CD14-positive monocyte (primary cell): ENCODE data around the gene UQCRQ. TPM values are rescaled to one million over a fixed set of nuclear protein-coding genes. Genes with fewer than 3 reads are reported as not detected.

ENCODE experiments used
- DNase-seq, 3 donors: peaks; one replicate each; pipeline ENCODE4 v3.0.0-alpha.2; 2011 to 2022
- H2AFZ ChIP-seq: 2 replicates; pipeline ENCODE4 v1.6.0; 2012; ENCODE audit warnings: mild to moderate bottlenecking, low read depth, low read length, inconsistent platforms; ENCODE audit not compliant: insufficient read depth, poor library complexity, severe bottlenecking
- H3K27ac ChIP-seq, 2 donors: 1 replicate in 1 of 2; 2 replicates in 1 of 2; pipeline ENCODE4 v1.5.1; 2012 to 2013; ENCODE audit warnings: low read length in 2 of 2, control low read depth in 1 of 2, inconsistent platforms in 1 of 2, low read depth in 1 of 2, mild to moderate bottlenecking in 1 of 2
- H3K27me3 ChIP-seq, 2 donors: one replicate each; pipeline versions ENCODE4 v1.6.0 to v1.6.1; 2011 to 2013; ENCODE audit warnings: low read length in 2 of 2; ENCODE audit not compliant: control insufficient read depth in 2 of 2, insufficient read depth in 2 of 2
- H3K36me3 ChIP-seq, 2 donors: replicated peaks in 1 of 2; 1 replicate in 1 of 2; 2 replicates in 1 of 2; pipeline versions ENCODE4 v1.5.1 to v1.6.1; 2012 to 2013; ENCODE audit warnings: low read length in 2 of 2, control low read depth in 1 of 2, inconsistent platforms in 1 of 2, mild to moderate bottlenecking in 1 of 2; ENCODE audit not compliant: insufficient read depth in 2 of 2, control insufficient read depth in 1 of 2
- H3K4me1 ChIP-seq, 2 donors: 1 replicate in 1 of 2; 2 replicates in 1 of 2; pipeline versions ENCODE4 v1.5.1 to v1.6.1; 2012 to 2013; ENCODE audit warnings: low read length in 2 of 2, control low read depth in 1 of 2, inconsistent platforms in 1 of 2, mild to moderate bottlenecking in 1 of 2, moderate library complexity in 1 of 2; ENCODE audit not compliant: insufficient read depth in 2 of 2, control insufficient read depth in 1 of 2
- H3K4me2 ChIP-seq: replicated peaks from 2 replicates; pipeline ENCODE3; 2012; ENCODE audit warnings: low read length, moderate library complexity, mild to moderate bottlenecking; ENCODE audit not compliant: poor library complexity, severe bottlenecking; ENCODE audit errors: extremely low read depth
- H3K4me3 ChIP-seq, 3 experiments: fragments of 200-600 bp in 1 of 3; sonication (generic) in 1 of 3; replicated peaks in 1 of 3; 1 replicate in 2 of 3; 2 replicates in 1 of 3; pipeline ENCODE4 v1.5.1; 2011 to 2013; ENCODE audit warnings: low read length in 3 of 3, mild to moderate bottlenecking in 3 of 3, control low read depth in 2 of 3, low read depth in 2 of 3, inconsistent platforms in 1 of 3, moderate library complexity in 1 of 3
- H3K79me2 ChIP-seq: 2 replicates; pipeline ENCODE4 v1.6.0; 2012; ENCODE audit warnings: mild to moderate bottlenecking, control low read depth, inconsistent platforms, low read length, moderate library complexity; ENCODE audit not compliant: insufficient read depth
- H3K9ac ChIP-seq: 2 replicates; pipeline ENCODE4 v1.6.0; 2017; ENCODE audit warnings: low read length, mild to moderate bottlenecking; ENCODE audit not compliant: insufficient read depth, poor library complexity, severe bottlenecking
- H3K9me3 ChIP-seq, 2 donors: replicated peaks in 1 of 2; 1 replicate in 1 of 2; 2 replicates in 1 of 2; pipeline versions ENCODE4 v1.5.1 to v1.6.1; 2012 to 2013; ENCODE audit warnings: low read length in 2 of 2, control low read depth in 1 of 2; ENCODE audit not compliant: control insufficient read depth in 1 of 2, insufficient read depth in 1 of 2
- H4K20me1 ChIP-seq: 2 replicates; pipeline ENCODE4 v1.6.0; 2012; ENCODE audit warnings: mild to moderate bottlenecking, low read length, control low read depth, moderate library complexity; ENCODE audit not compliant: insufficient read depth
- H3K27ac Mint-ChIP-seq, 7 donors: one replicate each; pipeline ENCODE4 v1.8.0; 2020; ENCODE audit warnings: mild to moderate bottlenecking in 7 of 7, mixed read lengths in 7 of 7, moderate library complexity in 6 of 7, inconsistent platforms in 2 of 7
- H3K27me3 Mint-ChIP-seq, 3 donors: one replicate each; pipeline ENCODE4 v1.8.0; 2021 to 2022; ENCODE audit warnings: low read depth in 3 of 3, mild to moderate bottlenecking in 3 of 3, mixed read lengths in 3 of 3, moderate library complexity in 3 of 3, inconsistent platforms in 1 of 3
- H3K36me3 Mint-ChIP-seq, 2 donors: one replicate each; pipeline ENCODE4 v1.8.0; 2020; ENCODE audit warnings: mixed read lengths in 2 of 2, inconsistent platforms in 1 of 2, mild to moderate bottlenecking in 1 of 2
- H3K4me1 Mint-ChIP-seq: one replicate; pipeline ENCODE4 v1.8.0; 2020; ENCODE audit warnings: mild to moderate bottlenecking, mixed read lengths
- H3K4me3 Mint-ChIP-seq, 2 donors: one replicate each; pipeline ENCODE4 v1.8.0; 2020; ENCODE audit warnings: mild to moderate bottlenecking in 2 of 2, mixed read lengths in 2 of 2, moderate library complexity in 1 of 2
- H3K9me3 Mint-ChIP-seq, 7 donors: one replicate each; pipeline ENCODE4 v1.8.0; 2020 to 2022; ENCODE audit warnings: mixed read lengths in 7 of 7, mild to moderate bottlenecking in 6 of 7, moderate library complexity in 6 of 7, inconsistent platforms in 2 of 7
- CTCF ChIP-seq: fragments of 200-600 bp; IDR thresholded peaks from one replicate; pipeline ENCODE4 v1.8.0; 2022; ENCODE audit warnings: antibody characterized with exemption, mild to moderate bottlenecking
- WGBS: methylation state at CpG from one replicate; pipeline ENCODE4 v1.1.5; 2013; ENCODE audit warnings: missing lambda C conversion rate; ENCODE audit not compliant: insufficient coverage; 5-methylcytosine and 5-hydroxymethylcytosine counted together
- intact Hi-C, 2 donors: fragments of 100-400 bp; cut with micrococcal nuclease; formaldehyde crosslinking; loops; one replicate each; pipeline versions ENCODE4 v1.15.0 to v1.15.1; 2023
- polyA plus RNA-seq, 3 donors: library from polyadenylated mRNA; depleted of rRNA in 1 of 3; unstranded in 2 of 3; stranded (reverse) in 1 of 3; fragments of 300-500 nt in 2 of 3; fragments of >200 nt in 1 of 3; fragmentation: Illumina TruSeq in 2 of 3; gene quantifications; 1 replicate in 2 of 3; 2 replicates in 1 of 3; pipeline ENCODE4 v1.2.3, GENCODE V29; 2012 to 2021

Gene UQCRQ
- polyA plus RNA-seq, 3 donors: 81.6 to 880 (median 879) TPM

GRCh38 chr5:132870801-132871200, 4.4 kb downstream of the UQCRQ start:
- DNase-seq: no peak
- Histone ChIP-seq H3K79me2 (peaks cover 17% of the 10 kb centered on the region), H3K9me3 (no peaks in the 10 kb centered on the region), H3K4me1 (peaks cover 11 to 18% of the 10 kb centered on the region in 2 donors), H3K4me3 (no peak overlapping the region), H4K20me1 (no peaks in the 10 kb centered on the region), H2AFZ (no peak overlapping the region), H3K27me3 (no peaks in the 10 kb centered on the region), H3K27ac (no peak overlapping the region), H3K36me3 (peaks cover 21 to 72% of the 10 kb centered on the region in 2 donors), H3K4me2 (no peak overlapping the region), H3K9ac (no peak overlapping the region)
- Mint-ChIP-seq H3K27me3 (peaks cover 0 to 2% (median 2%) of the 10 kb centered on the region in 3 donors), H3K36me3 (peaks cover 38 to 62% of the 10 kb centered on the region in 2 donors), H3K4me3 (no peak overlapping the region), H3K27ac (peak overlapping the region in 2 of 7 donors; percentile 3 to 12), H3K4me1 (peaks cover 13% of the 10 kb centered on the region), H3K9me3 (no peaks in the 10 kb centered on the region)
- intact Hi-C loops: no loop called here
- TF ChIP-seq CTCF: no peak
- WGBS: 83% methylated on average over 1 of the region's 2 CpGs

GRCh38 chr5:132871459-132872284, 5.2 kb downstream of the UQCRQ start:
- Histone ChIP-seq H3K4me2 (no peak overlapping the region), H2AFZ (no peak overlapping the region), H3K79me2 (peaks cover 11% of the 10 kb centered on the region), H3K4me3 (no peak overlapping the region), H3K4me1 (peaks cover 7 to 12% of the 10 kb centered on the region in 2 donors), H3K9ac (no peak overlapping the region), H3K9me3 (no peaks in the 10 kb centered on the region), H3K27ac (no peak overlapping the region), H4K20me1 (no peaks in the 10 kb centered on the region), H3K27me3 (no peaks in the 10 kb centered on the region), H3K36me3 (peaks cover 21 to 79% of the 10 kb centered on the region in 2 donors)
- Mint-ChIP-seq H3K9me3 (no peaks in the 10 kb centered on the region), H3K4me3 (no peak overlapping the region), H3K36me3 (peaks cover 43 to 67% of the 10 kb centered on the region in 2 donors), H3K27me3 (peaks cover 0 to 2% (median 2%) of the 10 kb centered on the region in 3 donors), H3K27ac (peak overlapping the region in 3 of 7 donors; percentile 8 to 43 (median 42)), H3K4me1 (peaks cover 8% of the 10 kb centered on the region)
- intact Hi-C loops: no loop called here
- no peak for DNase-seq
- 100% methylated on average over 2 of the region's 5 CpGs for WGBS
- TF ChIP-seq CTCF: no peak
